ENCODE data around the gene PGGHG. TPM values are rescaled to one million over a fixed set of nuclear protein-coding genes. Genes with fewer than 3 reads are reported as not detected.
"Not testable (repeated sequence)": the region's sequence is repeated elsewhere in the genome, so short reads cannot be mapped to it uniquely, and the experiment has no call there.

PGGHG gene
- 5.2 TPM for polyA plus RNA-seq (ENCODE audit: insufficient read length)

- DNase-seq (ENCODE audit: low read depth): no peak
These were observed at the start of gene PGGHG for GRCh38 chr11:288478-289397. TSS of gene PGGHG (plus strand) at chr11:289126. CDS start at chr11:289817, 691 bp downstream.

- no peak for DNase-seq (ENCODE audit: low read depth)
These were observed 48.6 kb upstream of the PGGHG start for GRCh38 chr11:240315-240714.

- no peak for DNase-seq (ENCODE audit: low read depth)
These were observed 47.3 kb upstream of the PGGHG start for GRCh38 chr11:241634-242033.

GRCh38 chr11:244376-244775 lies 44.5 kb upstream of the PGGHG start:
- DNase-seq (ENCODE audit: low read depth): no peak

GRCh38 chr11:249062-249461 lies 39.9 kb upstream of the PGGHG start:
- no peak for DNase-seq (ENCODE audit: low read depth)

- DNase-seq (ENCODE audit: low read depth): no peak
These were observed 38.7 kb upstream of the PGGHG start for GRCh38 chr11:250274-250673.

- DNase-seq (ENCODE audit: low read depth): no peak
These were observed 38.1 kb upstream of the PGGHG start for GRCh38 chr11:250740-251299.

- DNase-seq (ENCODE audit: low read depth): no peak
These were observed 37.4 kb upstream of the PGGHG start for GRCh38 chr11:251550-251949.

GRCh38 chr11:252666-253065 lies 36.3 kb upstream of the PGGHG start:
- DNase-seq (ENCODE audit: low read depth): no peak

- no peak for DNase-seq (ENCODE audit: low read depth)
These were observed 35.6 kb upstream of the PGGHG start for GRCh38 chr11:253160-253885.

GRCh38 chr11:253886-254270 lies 35.0 kb upstream of the PGGHG start:
- no peak for DNase-seq (ENCODE audit: low read depth)

- no peak for DNase-seq (ENCODE audit: low read depth)
These were observed 33.8 kb upstream of the PGGHG start for GRCh38 chr11:255176-255575.

- DNase-seq (ENCODE audit: low read depth): no peak
These were observed 33.1 kb upstream of the PGGHG start for GRCh38 chr11:255816-256215.

GRCh38 chr11:256952-257737 lies 31.8 kb upstream of the PGGHG start:
- no peak for DNase-seq (ENCODE audit: low read depth)

- DNase-seq (ENCODE audit: low read depth): no peak
These were observed 31.0 kb upstream of the PGGHG start for GRCh38 chr11:257766-258493.

- no peak for DNase-seq (ENCODE audit: low read depth)
These were observed 29.5 kb upstream of the PGGHG start for GRCh38 chr11:259413-259812.

GRCh38 chr11:261624-262023 lies 27.3 kb upstream of the PGGHG start:
- DNase-seq (ENCODE audit: low read depth): no peak

- DNase-seq (ENCODE audit: low read depth): no peak
These were observed 22.1 kb upstream of the PGGHG start for GRCh38 chr11:266676-267439.

GRCh38 chr11:267491-267994 lies 21.4 kb upstream of the PGGHG start:
- no peak for DNase-seq (ENCODE audit: low read depth)

- DNase-seq (ENCODE audit: low read depth): not testable (repeated sequence)
These were observed 20.2 kb upstream of the PGGHG start for GRCh38 chr11:268716-269145.

Measured in forelimb muscle (tissue), 1 donor.